Retinal pigment epithelial cell (primary cell): Measurements from ENCODE around the gene ADARB2.

Source experiments
- DNase-seq: peaks from one replicate; pipeline ENCODE4 v3.0.0-alpha.2; 2010; ENCODE audit warnings: low read depth
- H3K4me3 ChIP-seq: 2 replicates; pipeline ENCODE4 v1.5.1; 2011; ENCODE audit warnings: mild to moderate bottlenecking, low read length, control low read depth, moderate library complexity
- CTCF ChIP-seq: conservative IDR thresholded peaks from 2 replicates; pipeline ENCODE4 v1.5.1; 2011; ENCODE audit warnings: low read depth, low read length, control low read depth, inconsistent platforms

ADARB2 gene

GRCh38 chr10:1576467-1577372, 160.6 kb downstream of the ADARB2 start:
- no peak overlapping the region for H3K4me3 ChIP-seq
- no peak for DNase-seq
- TF ChIP-seq CTCF = no peak

- no peak for TF ChIP-seq CTCF
- no peak overlapping the region for H3K4me3 ChIP-seq
- no peak for DNase-seq
Measured at GRCh38 chr10:1575481-1576244, 161.7 kb downstream of the ADARB2 start.

- no peak overlapping the region for H3K4me3 ChIP-seq
- TF ChIP-seq CTCF = no peak
- DNase-seq = no peak
Measured at GRCh38 chr10:1574719-1575118, 162.6 kb downstream of the ADARB2 start.

GRCh38 chr10:1573981-1574380, 163.3 kb downstream of the ADARB2 start:
- DNase-seq = no peak
- no peak overlapping the region for H3K4me3 ChIP-seq
- no peak for TF ChIP-seq CTCF

GRCh38 chr10:1573334-1573969, 163.9 kb downstream of the ADARB2 start:
- no peak for TF ChIP-seq CTCF
- no peak for DNase-seq
- H3K4me3 ChIP-seq = no peak overlapping the region

- TF ChIP-seq CTCF = no peak
- H3K4me3 ChIP-seq = no peak overlapping the region
- DNase-seq = no peak
Measured at GRCh38 chr10:1572519-1573333, 164.6 kb downstream of the ADARB2 start.
